GM12878 (cell line): ENCODE data around the gene ALDH1L2. TPM values are rescaled to one million over a fixed set of nuclear protein-coding genes. Genes with fewer than 3 reads are reported as not detected.

Experiments used
- ATAC-seq: fragments of 200-7000 bp; cut with Tn5 transposase; 3 replicates; pipeline ENCODE4 v1.9.1; 2020; ENCODE audit warnings: mild to moderate bottlenecking, moderate library complexity
- BruUV-seq: library from RNA; stranded (reverse); fragments of 400-500 nt; replicated peaks from 2 replicates; lab custom pipeline; 2021; lab: Mats Ljungman, UMichigan
- CTCF ChIA-PET: fragments of 300-600 bp; sonication (Branson Sonifier 250); formaldehyde crosslinking; extraction: SDS; loops from one replicate; lab custom pipeline; 2021; ENCODE audit warnings: inconsistent platforms; lab: Yijun Ruan, JAX
- POLR2A ChIA-PET: fragments of 350-600 bp; formaldehyde crosslinking; extraction: SDS; loops from one replicate; lab custom pipeline; 2021; ENCODE audit warnings: inconsistent platforms; lab: Charles Lee
- RAD21 ChIA-PET: fragments of 300-600 bp; sonication (Branson Sonifier 250); formaldehyde crosslinking; loops from one replicate; lab custom pipeline; 2023; ENCODE audit warnings: antibody characterized with exemption; ENCODE audit not compliant: unreplicated experiment; lab: Charles Lee
- SMC1A ChIA-PET: fragments of 300-600 bp; sonication (Branson Sonifier 250); formaldehyde crosslinking; loops from one replicate; lab custom pipeline; 2023; ENCODE audit not compliant: unreplicated experiment, uncharacterized antibody; lab: Charles Lee
- DNase-seq: peaks from one replicate; pipeline ENCODE4 v3.0.0-alpha.2; 2011; ENCODE audit warnings: low read depth, low spot score
- FAIRE-seq: peaks from 3 replicates; lab custom pipeline; 2011; peaks lifted over from hg19 to GRCh38; lab: Jason Lieb, UNC
- H2AFZ ChIP-seq: 2 replicates; pipeline ENCODE4 v1.6.0; 2011; ENCODE audit warnings: low read depth, low read length, control low read depth; ENCODE audit not compliant: control insufficient read depth
- H3K27ac ChIP-seq: 2 replicates; pipeline ENCODE4 v1.5.1; 2011; ENCODE audit warnings: control low read depth; ENCODE audit not compliant: control insufficient read depth, insufficient read depth
- H3K27me3 ChIP-seq, 2 experiments: replicated peaks in 1 of 2; 2 replicates each; pipeline versions ENCODE4 v1.6.0 to v1.6.1; 2011; ENCODE audit warnings: low read length in 1 of 2; ENCODE audit not compliant: control insufficient read depth in 2 of 2, insufficient read depth in 2 of 2
- H3K36me3 ChIP-seq, 2 experiments: 2 replicates each; pipeline ENCODE4 v1.5.1; 2011; ENCODE audit warnings: low read length in 1 of 2; ENCODE audit not compliant: control insufficient read depth in 2 of 2, insufficient read depth in 2 of 2
- H3K4me1 ChIP-seq: 2 replicates; pipeline ENCODE4 v1.6.1; 2011; ENCODE audit warnings: mild to moderate bottlenecking, low read length, moderate library complexity, mixed read lengths; ENCODE audit not compliant: control insufficient read depth, insufficient read depth
- H3K4me2 ChIP-seq: 2 replicates; pipeline ENCODE4 v1.6.0; 2011; ENCODE audit warnings: control low read depth; ENCODE audit not compliant: control insufficient read depth, insufficient read depth
- H3K4me3 ChIP-seq: fragments of 200-600 bp; sonication (generic); 2 replicates; pipeline ENCODE4 v1.5.1; 2016
- H3K79me2 ChIP-seq: 2 replicates; pipeline ENCODE4 v1.6.0; 2011; ENCODE audit warnings: low read length; ENCODE audit not compliant: control insufficient read depth, insufficient read depth
- H3K9ac ChIP-seq: 2 replicates; pipeline ENCODE4 v1.8.0; 2011; ENCODE audit warnings: low read length, control low read depth, mixed read lengths; ENCODE audit not compliant: control insufficient read depth, insufficient read depth
- H3K9me3 ChIP-seq: replicated peaks from 3 replicates; pipeline ENCODE4 v1.5.1; 2011; ENCODE audit warnings: mild to moderate bottlenecking, low read length; ENCODE audit not compliant: control insufficient read depth, insufficient read depth
- H4K20me1 ChIP-seq: 2 replicates; pipeline ENCODE4 v1.6.0; 2011; ENCODE audit not compliant: control insufficient read depth, insufficient read depth
- EP300 ChIP-seq, 2 experiments: fragments of 150-350 bp in 1 of 2; IDR thresholded peaks; 2 replicates each; pipeline ENCODE4 v1.6.1; 2011 to 2012; ENCODE audit warnings: low read depth in 2 of 2, low read length in 2 of 2, borderline replicate concordance in 1 of 2, improper control_type of control experiment in 1 of 2, inconsistent platforms in 1 of 2; ENCODE audit not compliant: control insufficient read depth in 1 of 2
- IRF3 ChIP-seq: fragments of 450-650 bp; IDR thresholded peaks from 2 replicates; pipeline ENCODE4 v1.6.1; 2014; ENCODE audit warnings: mild to moderate bottlenecking
- LARP7 ChIP-seq: fragments of 450-650 bp; IDR thresholded peaks from 2 replicates; pipeline ENCODE4 v1.6.1; 2017; ENCODE audit warnings: mild to moderate bottlenecking
- PAX5 ChIP-seq: IDR thresholded peaks from 2 replicates; pipeline ENCODE4 v1.6.1; 2011; ENCODE audit warnings: low read depth, low read length, borderline replicate concordance
- PML ChIP-seq: IDR thresholded peaks from 2 replicates; pipeline ENCODE4 v1.6.1; 2012; ENCODE audit warnings: low read length, inconsistent platforms
- POLR2A ChIP-seq: IDR thresholded peaks from 2 replicates; pipeline ENCODE4 v1.6.1; 2011; ENCODE audit warnings: low read depth, mild to moderate bottlenecking, low read length
- POLR2AphosphoS2 ChIP-seq: IDR thresholded peaks from 2 replicates; pipeline ENCODE4 v1.6.1; 2011; ENCODE audit warnings: low read depth, mild to moderate bottlenecking, low read length, improper control_type of control experiment, moderate library complexity
- RELA ChIP-seq: fragments of 450-650 bp; IDR thresholded peaks from 2 replicates; pipeline ENCODE4 v1.8.0; 2014; ENCODE audit warnings: borderline replicate concordance; ENCODE audit not compliant: partially characterized antibody
- SMARCA5 ChIP-seq: fragments of 450-650 bp; IDR thresholded peaks from 2 replicates; pipeline ENCODE4 v1.6.1; 2017; ENCODE audit warnings: mild to moderate bottlenecking
- SRF ChIP-seq, 2 experiments: IDR thresholded peaks; 2 replicates each; pipeline ENCODE4 v1.6.1; 2011; ENCODE audit warnings: low read depth in 2 of 2, low read length in 2 of 2, mild to moderate bottlenecking in 1 of 2, moderate library complexity in 1 of 2
- STAT1 ChIP-seq: fragments of 450-650 bp; conservative IDR thresholded peaks from 2 replicates; pipeline ENCODE4 v1.6.1; 2014; ENCODE audit warnings: antibody characterized with exemption, mild to moderate bottlenecking
- TARDBP ChIP-seq: IDR thresholded peaks from 2 replicates; pipeline ENCODE4 v1.6.1; 2016; ENCODE audit warnings: borderline replicate concordance
- ZBTB4 ChIP-seq: fragments of 450-650 bp; formaldehyde crosslinking; IDR thresholded peaks from 2 replicates; pipeline ENCODE4 v1.4.0; 2022; ENCODE audit warnings: mild to moderate bottlenecking, moderate library complexity
- ZNF384 ChIP-seq: IDR thresholded peaks from 2 replicates; pipeline ENCODE4 v1.6.1; 2012; ENCODE audit warnings: low read depth, mild to moderate bottlenecking, low read length, improper control_type of control experiment, borderline replicate concordance
- WGBS: methylation state at CpG from one replicate; pipeline ENCODE4 v1.1.6; 2016; ENCODE audit warnings: low lambda C conversion rate; ENCODE audit not compliant: insufficient replicate concordance, insufficient coverage; ENCODE audit errors: missing lambda C conversion rate; 5-methylcytosine and 5-hydroxymethylcytosine counted together
- in situ Hi-C: fragments of 300-500 bp; cut with MboI; formaldehyde crosslinking; loops from 9 replicates; pipeline ENCODE4 v1.14.3; 2018; ENCODE audit warnings: mixed read lengths
- intact Hi-C: fragments of 100-400 bp; cut with micrococcal nuclease; formaldehyde crosslinking; loops from one replicate; pipeline ENCODE4 v1.14.2; 2022; ENCODE audit not compliant: unreplicated experiment
- polyA plus RNA-seq, 11 experiments: library from polyadenylated mRNA; depleted of rRNA in 4 of 11; unstranded in 6 of 11; stranded (reverse) in 5 of 11; fragments of >200 nt; fragmentation: Nextera tagmentation in 4 of 11; fragmentation: Illumina TruSeq in 1 of 11; extraction: Ambion mirVana in 4 of 11; extraction: Trizol in 1 of 11; gene quantifications; 1 replicate in 1 of 11; 2 replicates in 10 of 11; pipeline versions ENCODE4 v1.2.1 to v1.2.3, GENCODE V29; 2011 to 2016; ENCODE audit warnings: inconsistent platforms in 2 of 11, missing spikeins in 2 of 11, low read depth in 1 of 11
- total RNA-seq, 4 experiments: library from RNA; depleted of rRNA in 3 of 4; stranded (reverse); fragments of >200 nt in 3 of 4; fragmentation: Illumina TruSeq in 1 of 4; extraction: Trizol in 1 of 4; gene quantifications; 2 replicates each; pipeline versions ENCODE4 v1.2.1 to v1.2.3, GENCODE V29; 2013 to 2021
- TF ChIP-seq, protein P1 (sequence below): fragments of 450-650 bp; IDR thresholded peaks from 2 replicates; pipeline ENCODE4 v1.6.1; 2016; ENCODE audit warnings: mild to moderate bottlenecking

ALDH1L2 gene
- total and polyA plus RNA-seq, 10 of the 15 experiments (the other 5 are each of a cell fraction or from before 2014, with no cell fraction given) = 0.15 to 13.7 (median 8.5) TPM

DNA sequence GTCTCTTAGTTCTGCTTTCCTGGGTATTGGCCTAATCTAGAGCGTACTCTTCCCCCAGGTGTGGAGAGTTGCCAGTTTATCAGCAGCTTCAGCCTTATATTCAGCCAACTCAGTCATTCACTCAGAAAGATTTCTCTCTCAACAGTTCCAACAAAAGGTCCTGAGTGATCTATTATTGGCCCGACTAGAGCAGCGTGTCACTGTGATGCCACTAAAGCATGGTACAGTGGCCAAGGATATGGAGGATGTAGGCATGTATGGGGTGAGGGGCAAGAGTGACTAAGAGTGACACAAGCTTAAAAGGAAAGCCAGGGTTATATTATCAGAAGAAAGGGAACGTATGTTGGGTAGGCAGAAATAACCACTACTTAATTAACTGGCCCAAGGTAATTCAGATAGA is 93.3 kb downstream of the ALDH1L2 start (continued):
- TF ChIP-seq STAT1 = no peak

DNA sequence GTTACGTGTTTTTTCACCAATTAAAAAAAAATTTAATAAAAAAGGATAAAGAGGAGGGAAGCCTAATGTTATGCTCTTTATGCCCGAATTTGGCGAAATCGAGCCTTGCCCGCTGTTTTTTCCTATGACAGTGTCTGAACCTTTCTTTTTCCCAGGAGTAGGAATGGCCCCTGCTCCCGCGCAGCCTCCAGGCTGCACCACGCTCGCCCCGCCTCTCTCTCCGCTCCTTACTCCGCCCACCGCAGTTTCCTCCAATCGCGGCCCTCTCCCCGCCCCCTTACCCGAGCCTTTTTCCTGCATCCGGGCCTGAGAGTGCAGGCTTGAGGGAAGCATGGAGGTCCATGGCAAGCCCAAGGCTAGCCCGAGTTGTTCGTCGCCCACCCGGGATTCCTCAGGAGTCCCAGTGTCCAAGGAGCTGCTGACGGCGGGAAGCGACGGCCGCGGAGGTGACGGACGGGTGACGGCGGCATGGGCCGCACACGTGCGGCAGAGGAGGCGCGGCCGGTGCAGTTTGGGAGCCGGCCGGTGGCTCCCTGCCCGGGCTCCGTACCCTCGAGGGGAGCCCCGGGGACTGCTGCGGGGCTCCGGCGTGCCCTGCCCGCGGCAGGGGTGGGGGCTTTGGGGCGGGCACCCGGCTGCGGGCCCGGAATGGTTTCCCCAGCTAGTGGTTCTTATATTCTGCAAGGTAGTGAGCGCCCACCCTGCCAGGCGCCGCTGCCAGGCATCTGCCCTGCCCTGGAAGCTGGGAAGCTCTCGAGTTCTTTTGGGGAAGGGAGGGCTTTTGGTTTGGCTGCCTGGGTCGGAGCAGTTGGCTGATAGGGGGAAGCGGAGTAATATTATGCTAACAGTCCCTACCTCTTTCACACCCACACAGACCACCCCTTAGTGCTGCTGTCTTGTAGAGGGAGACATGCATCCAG is 98.0 kb downstream of the ALDH1L2 start, which contains the start of gene NOPCHAP1:
TSS of gene NOPCHAP1 (plus strand) at position 295 of the 920 bp plus-strand sequence. CDS start at position 332, 37 bp downstream.
- Histone ChIP-seq H3K9me3 (peaks cover 6% of the 10 kb centered on the region; the same call in 2 of the 3 replicates), H3K4me2 (peak within 1 kb of the TSS; percentile 87), H4K20me1 (no peaks in the 10 kb centered on the region), H2AFZ (peak within 1 kb of the TSS; percentile 99), H3K9ac (peak within 1 kb of the TSS; percentile 82), H3K27ac (peak within 1 kb of the TSS; percentile 69), H3K79me2 (peaks cover 44% of the 10 kb centered on the region), H3K4me3 (peak within 1 kb of the TSS; percentile 76), H3K27me3 (no peaks in the 10 kb centered on the region), H3K36me3 (peaks cover 0 to 9% of the 10 kb centered on the region in 2 experiments; a peak in 2 of 4 replicates), H3K4me1 (peaks cover 5% of the 10 kb centered on the region; the same call in 1 of the 2 replicates)
- ATAC-seq (peak; percentile 98), DNase-seq (peak; percentile 46), FAIRE-seq (no peak)
- in situ Hi-C loops (no loop called here), intact Hi-C loops (loop anchor here (5.0 kb wide), 1 partner anchor 66 kb away; no protein-coding TSS in a partner anchor)
- no TSS peak for BruUV-seq
- POLR2A ChIA-PET = interaction anchor here (0.7 to 1.3 kb wide), 2 partner anchors 27 to 45 kb away, joined by 3 to 4 read pairs; no protein-coding TSS in a partner anchor
- RAD21 ChIA-PET = interaction anchor here (1.0 kb wide), 1 partner anchor 305 kb away, joined by 3 read pairs; no protein-coding TSS in a partner anchor
- WGBS = 1% methylated on average over 47 of the region's 59 CpGs
- CTCF ChIA-PET = interaction anchor here (1.9 kb wide), 1 partner anchor 27 kb away, joined by 5 read pairs; no protein-coding TSS in a partner anchor
- SMC1A ChIA-PET = interaction anchor here (0.9 to 1.9 kb wide), 6 partner anchors 18 to 605 kb away, joined by 3 to 5 read pairs (median 4); no protein-coding TSS in a partner anchor
- TF ChIP-seq PML (0 out of 2 replicates have a peak, but pooled peaks have one; percentile 85), SMARCA5 (no peak), PAX5 (no peak), POLR2A (peak; percentile 93), RELA (peak; percentile 51), TARDBP (no peak), SRF (IDR thresholded peaks at IDR 0.05; ENCODE audit: low read depth in 2 of 2, low read length in 2 of 2) (peak; percentile 49 to 82; a peak in 3 of 4 replicates), EP300 (IDR thresholded peaks at IDR 0.05; ENCODE audit: borderline replicate concordance in 1 of 2, control insufficient read depth in 1 of 2, low read depth in 2 of 2, low read length in 2 of 2) (no peak), LARP7 (peak; percentile 49), IRF3 (no peak), POLR2AphosphoS2 (peak; percentile 68; the same call in 1 of the 2 replicates), ZNF384 (no peak), ZBTB4 (CRISPR knock-in tag) (no peak)
- TF ChIP-seq, protein P1, sequence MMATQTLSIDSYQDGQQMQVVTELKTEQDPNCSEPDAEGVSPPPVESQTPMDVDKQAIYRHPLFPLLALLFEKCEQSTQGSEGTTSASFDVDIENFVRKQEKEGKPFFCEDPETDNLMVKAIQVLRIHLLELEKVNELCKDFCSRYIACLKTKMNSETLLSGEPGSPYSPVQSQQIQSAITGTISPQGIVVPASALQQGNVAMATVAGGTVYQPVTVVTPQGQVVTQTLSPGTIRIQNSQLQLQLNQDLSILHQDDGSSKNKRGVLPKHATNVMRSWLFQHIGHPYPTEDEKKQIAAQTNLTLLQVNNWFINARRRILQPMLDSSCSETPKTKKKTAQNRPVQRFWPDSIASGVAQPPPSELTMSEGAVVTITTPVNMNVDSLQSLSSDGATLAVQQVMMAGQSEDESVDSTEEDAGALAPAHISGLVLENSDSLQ = peak; percentile 81
